Stimulated activated CD8-positive, alpha-beta memory T cell treated with anti-CD3 and anti-CD28 coated beads, Interleukin-7, amount 100 ng/mL, for 48 hours (primary cell): ENCODE measurements around the gene TMEM178B.
"Not testable (repeated sequence)": the region's sequence is repeated elsewhere in the genome, so short reads cannot be mapped to it uniquely, and the experiment has no call there.

Source experiments
- DNase-seq, 2 donors: peaks; one replicate each; pipeline ENCODE4 v3.0.0-alpha.2; 2020; ENCODE audit warnings: low read depth in 1 of 2; ENCODE audit errors: extremely low read depth in 1 of 2

The TMEM178B gene

GRCh38 chr7:141073641-141074161, at the start of gene TMEM178B:
TMEM178B (plus strand) TSS chr7:141074064.
- no peak for DNase-seq

DNA sequence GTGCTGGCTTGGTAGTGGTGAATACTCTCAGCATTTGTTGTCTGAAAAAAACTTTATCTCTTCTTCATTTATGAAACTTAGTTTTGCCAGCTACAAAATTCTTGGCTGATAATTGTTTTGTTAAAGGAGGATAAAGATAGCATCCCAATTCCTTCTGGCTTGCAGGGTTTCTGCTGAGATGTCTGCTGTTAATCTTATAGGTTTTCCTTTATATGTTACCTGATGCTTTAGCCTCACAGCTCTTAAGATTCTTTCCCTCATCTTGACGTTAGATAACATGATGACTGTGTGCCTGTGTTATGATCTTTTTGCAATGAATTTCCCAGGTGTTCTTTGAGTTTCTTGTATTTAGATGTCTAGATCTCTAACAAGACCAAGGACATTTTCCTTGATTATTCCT, 49.2 kb upstream of the TMEM178B start:
- DNase-seq = no peak

GRCh38 chr7:141027043-141027442, 46.8 kb upstream of the TMEM178B start:
- no peak for DNase-seq

DNA sequence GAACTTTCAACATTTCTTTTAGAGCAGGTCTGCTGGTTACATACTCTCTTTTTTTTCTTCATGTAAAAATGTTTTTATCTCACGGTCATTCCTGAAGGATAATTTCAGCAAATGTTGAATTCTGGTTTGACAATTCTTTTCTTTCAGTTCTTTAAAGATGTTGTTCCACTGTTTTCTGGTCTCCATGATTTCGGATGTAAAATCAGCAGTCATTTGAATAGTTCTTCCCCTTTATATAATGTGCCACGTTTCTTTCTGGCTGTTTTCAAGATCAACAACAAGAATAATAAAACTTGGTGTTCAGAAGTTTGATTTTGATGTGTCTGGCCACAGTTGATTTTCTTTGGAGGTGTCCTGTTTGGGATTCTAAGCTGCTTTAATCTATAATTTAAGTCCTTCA, 45.1 kb upstream of the TMEM178B start:
- DNase-seq = no peak

DNA sequence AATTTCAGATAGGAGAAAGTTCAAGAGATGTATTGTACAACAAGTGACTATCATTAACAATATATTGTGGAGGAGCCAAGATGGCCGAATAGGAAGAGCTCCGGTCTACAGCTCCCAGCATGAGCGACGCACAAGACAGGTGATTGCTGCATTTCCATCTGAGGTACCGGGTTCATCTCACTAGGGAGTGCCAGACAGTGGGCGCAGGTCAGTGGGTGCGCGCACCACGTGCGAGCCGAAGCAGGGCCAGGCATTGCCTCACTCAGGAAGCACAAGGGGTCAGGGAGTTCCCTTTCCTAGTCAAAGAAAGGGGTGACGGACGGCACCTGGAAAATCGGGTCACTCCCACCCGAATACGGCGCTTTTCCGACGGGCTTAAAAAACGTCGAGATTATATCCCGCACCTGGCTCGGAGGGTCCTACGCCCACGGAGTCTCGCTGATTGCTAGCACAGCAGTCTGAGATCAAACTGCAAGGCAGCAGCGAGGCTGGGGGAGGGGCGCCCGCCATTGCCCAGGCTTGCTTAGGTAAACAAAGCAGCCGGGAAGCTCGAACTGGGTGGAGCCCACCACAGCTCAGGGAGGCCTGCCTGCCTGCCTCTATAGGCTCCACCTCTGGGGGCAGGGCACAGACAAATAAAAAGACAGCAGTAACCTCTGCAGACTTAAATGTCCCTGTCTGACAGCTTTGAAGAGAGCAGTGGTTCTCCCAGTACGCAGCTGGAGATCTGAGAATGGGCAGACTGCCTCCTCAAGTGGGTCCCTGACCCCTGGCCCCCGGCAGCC, 41.1 kb upstream of the TMEM178B start:
- DNase-seq = not testable (repeated sequence)

- DNase-seq = not testable (repeated sequence)
Observed at GRCh38 chr7:141038100-141038499, 35.8 kb upstream of the TMEM178B start.

GRCh38 chr7:141039376-141039775, 34.5 kb upstream of the TMEM178B start:
- no peak for DNase-seq

DNA sequence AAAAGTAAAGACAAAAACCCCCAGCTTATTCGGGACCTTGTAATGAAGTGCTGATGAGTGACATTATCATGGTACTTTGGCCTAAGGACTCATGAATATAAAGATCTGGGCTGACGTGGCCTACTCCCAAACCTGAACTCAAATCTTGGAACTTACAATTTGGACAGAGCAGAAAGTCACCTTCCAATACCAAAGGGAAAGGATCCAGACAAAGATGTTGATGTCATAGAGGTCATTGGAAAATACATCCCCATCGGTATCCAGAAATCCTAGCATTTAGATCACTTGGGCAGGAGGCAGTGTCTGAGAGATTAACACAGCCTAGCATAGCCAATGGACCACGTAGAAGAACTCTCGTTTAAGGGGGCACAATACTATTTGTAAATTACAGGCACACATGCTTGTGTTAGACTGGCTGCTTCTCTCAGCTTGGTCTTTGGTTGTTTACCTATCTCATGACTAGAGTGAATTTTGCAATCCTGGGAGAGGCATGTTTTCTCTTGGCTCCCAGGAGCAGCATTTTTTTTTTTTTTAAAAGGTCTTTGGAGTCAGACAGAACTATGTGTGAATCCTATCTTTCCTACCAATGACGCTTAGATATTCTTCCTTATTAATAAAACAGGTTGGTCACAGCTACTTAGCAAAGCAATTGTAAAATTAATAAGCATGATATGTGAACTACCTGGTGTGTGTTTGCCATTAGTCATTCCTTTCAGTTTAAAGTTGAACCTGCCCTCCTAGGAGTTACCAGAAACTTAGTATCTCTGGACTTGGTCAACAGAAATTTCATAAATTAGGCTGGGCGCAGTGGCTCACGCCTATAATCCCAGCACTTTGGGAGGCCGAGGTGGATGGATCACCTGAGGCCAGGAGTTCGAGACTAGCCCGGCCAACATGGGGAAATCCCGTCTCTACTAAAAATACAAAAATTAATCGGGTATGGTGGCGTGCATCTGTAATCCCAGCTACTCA, 31.4 kb upstream of the TMEM178B start:
- DNase-seq = no peak

DNA sequence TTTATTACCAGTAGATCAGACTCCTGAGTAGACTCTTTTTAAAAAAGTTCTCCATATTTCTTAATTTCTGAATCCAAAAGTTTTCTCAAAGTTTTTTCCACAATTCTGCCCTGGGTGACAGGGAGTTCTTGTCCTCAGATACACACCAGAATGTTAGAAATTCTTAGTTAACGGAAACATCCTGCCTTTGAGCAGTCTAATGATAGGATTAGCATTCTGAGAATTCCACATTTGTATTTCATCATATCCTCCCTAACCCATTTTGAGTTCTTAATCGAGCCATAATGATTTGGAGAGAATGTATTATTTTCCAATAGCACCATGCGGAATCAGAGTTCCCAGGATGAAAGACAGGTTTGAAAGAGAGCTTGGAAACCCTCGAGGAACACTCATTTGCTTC, 30.2 kb upstream of the TMEM178B start:
- no peak for DNase-seq

DNA sequence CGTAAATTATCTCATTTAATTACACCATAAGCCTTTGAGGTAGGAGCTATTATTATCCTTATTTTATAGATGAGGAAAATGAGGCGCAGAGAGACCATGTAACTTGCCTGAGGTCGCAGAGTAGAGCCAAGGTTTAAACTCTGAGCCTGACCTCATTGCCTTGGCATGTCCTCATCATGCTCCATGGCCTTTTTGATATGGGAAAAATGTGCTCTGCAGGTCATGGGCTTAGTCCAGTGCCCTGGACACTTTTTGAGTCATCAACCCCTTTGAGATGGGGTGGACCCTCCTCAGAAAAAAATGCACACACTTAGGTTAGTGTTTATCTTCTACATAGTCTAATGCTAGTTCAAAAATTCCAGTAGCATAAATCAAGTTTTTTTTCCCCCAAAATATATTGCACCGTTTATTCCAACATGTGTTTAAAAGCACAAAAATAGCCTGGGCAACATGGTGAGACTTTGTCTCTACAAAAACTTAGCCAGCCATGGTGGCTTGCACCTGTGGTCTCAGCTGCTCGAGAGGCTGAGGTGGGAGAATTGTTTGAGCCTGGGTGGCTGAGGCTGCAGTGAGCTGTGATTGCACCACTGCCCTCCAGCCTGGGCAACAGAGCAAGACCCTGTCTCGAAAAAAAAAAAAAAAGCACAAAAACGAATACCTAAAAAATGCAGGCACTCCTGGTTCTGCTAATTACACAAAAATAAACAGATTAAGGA, 28.6 kb upstream of the TMEM178B start:
- DNase-seq = no peak

GRCh38 chr7:141045842-141046620, 27.8 kb upstream of the TMEM178B start:
- no peak for DNase-seq

- DNase-seq = peak in 1 of 2 donors; percentile 43
Observed at GRCh38 chr7:141053626-141054025, 20.2 kb upstream of the TMEM178B start.

DNA sequence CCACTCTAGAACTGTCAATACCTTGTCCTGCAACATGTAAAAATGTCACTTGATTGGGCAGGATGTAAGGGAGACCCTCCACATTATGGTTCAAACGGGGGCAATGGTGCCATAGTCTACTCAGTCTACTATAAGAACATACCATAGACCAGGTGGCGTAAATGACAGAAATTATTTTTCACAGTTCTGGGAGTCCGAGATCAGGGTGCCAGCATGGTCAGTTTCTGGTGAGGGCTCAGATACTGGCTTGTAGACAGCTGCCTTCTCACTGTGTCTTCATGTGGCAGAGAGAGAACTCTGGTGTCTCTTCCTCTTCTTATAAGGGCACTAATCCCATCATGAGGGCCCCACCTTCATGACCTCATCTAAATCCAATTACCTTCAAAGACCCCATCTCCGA, 18.7 kb upstream of the TMEM178B start:
- no peak for DNase-seq

DNA sequence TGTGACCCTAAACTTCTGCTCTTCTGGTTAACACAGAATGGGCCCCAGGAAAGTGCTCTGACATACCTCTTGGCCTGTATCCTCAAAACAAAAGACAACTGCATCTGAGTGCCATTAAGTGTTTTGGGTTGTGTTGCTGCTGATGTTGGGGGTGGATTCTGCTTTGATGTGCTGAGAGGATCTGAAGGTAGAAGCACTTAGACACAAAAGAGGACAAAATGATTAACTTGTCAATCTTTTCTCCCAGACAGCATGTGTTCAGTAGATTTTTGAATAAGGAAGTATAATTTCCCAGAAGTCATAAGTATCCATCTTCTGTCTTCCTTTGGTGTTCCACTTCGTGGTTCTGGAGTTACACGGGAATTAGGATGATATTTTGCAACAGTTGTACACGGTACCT, 16.1 kb upstream of the TMEM178B start:
- no peak for DNase-seq

GRCh38 chr7:141067856-141068255, 6.0 kb upstream of the TMEM178B start:
- DNase-seq = not testable (repeated sequence)

GRCh38 chr7:141071260-141071854, 2.5 kb upstream of the TMEM178B start:
- no peak for DNase-seq

DNA sequence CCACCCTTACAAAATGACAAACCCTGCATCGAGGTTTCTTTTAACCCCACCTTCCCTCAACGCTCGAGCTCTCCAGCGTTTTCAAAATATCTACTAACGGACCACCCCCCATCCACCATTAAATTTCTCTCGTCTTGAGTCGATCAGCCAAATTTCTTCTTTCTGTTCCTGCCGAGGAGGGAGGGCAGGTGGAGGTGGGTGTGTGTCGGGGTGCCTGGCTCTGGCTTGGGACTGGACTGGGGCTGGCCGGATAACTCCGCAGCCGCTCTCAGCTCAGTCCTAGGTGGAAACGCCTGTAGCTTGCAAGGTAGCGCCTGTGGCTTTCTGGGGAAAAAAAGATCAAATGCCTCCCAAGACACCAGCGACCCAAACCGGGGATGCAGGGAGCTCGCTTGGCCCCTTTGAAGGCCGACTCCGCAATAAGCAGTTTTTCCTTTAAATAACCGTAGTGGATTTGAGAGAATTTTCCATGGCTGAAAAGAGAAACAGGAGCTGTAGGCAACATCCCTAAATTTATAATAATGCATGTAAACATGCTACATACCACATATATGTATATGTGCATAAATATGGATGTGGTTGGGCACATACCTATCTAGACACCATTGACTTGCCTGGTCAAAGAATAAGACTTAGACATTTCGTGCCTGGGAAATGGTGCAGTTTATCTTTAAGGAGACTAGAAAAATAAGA, 1.9 kb upstream of the TMEM178B start:
- no peak for DNase-seq

GRCh38 chr7:141072548-141073172, 1.2 kb upstream of the TMEM178B start:
- no peak for DNase-seq

DNA sequence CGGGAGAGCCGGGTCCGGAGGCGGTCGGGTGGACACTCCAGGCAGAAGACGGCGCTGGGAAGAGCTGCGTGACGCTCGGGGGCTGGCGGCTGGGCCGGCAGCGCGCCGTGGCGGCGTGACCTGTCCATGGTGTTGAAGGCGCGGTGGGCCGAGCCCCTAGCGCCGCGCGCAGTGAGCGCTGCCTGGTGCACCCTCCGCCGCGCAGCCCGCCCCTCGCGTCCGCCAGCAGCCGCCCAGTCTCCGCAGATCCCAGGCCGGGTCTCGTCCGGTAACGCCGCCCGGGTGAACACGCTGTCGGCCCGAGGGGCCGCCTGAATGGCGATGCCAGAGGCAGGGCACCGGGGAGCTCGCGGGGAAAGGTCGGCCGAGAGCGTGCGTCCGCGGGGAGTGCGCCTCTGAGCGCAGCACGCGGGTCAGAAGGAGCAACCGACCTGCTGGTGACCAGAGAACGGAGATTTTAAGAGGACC, 657 bp upstream of the TMEM178B start:
- DNase-seq = no peak
